Activated CD4-positive, alpha-beta T cell treated with anti-CD3 and anti-CD28 coated beads, Interleukin-2, amount 50 U/mL, for 1 hour (primary cell): ENCODE data around the gene BRD2.

Experiments
- DNase-seq: peaks from one replicate; pipeline ENCODE4 v3.0.0-alpha.2; 2020

Gene BRD2

DNA sequence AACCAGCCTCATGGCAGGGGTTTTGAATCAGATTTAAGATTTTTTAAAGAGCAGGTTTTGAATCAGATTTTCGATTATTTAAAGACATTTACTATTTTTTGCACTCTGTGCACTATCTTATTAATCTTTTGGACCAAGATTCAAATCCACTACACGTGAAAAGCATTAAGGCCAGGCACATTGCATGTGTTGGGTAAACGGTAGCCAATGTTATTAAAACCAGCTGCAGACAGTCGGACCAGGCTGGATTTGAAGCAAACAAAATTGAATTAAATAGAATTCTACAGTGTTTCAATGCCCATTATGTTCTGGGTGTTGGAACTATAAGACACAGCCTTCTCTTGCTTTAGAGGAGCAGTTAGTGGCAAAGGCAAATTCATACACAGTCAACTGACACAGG, 33.3 kb downstream of the BRD2 start:
- no peak for DNase-seq

DNA sequence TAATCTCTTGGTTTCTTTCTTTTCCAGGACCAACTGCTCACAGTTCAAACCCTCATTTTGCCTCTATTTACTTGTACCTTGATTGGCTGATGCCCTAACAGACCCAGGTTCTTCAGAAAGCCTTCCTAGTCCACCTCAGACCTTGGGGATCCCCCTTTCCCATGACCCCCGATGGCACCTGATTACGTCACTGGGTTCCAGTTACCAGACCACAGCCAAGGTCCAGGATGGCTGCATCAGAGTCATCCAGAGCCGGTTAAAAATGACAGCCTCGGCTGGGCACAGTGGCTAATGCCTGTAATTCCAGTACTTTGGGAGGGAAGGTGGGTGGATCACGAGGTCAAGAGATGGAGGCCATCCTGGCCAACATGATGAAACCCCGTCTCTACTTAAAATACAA, 36.5 kb downstream of the BRD2 start:
- no peak for DNase-seq

GRCh38 chr6:33007831-33008400, 39.5 kb downstream of the BRD2 start:
- DNase-seq, result no peak

GRCh38 chr6:33008944-33009861, 40.8 kb downstream of the BRD2 start, which contains the start of gene HLA-DOA:
Gene HLA-DOA (minus strand): TSS chr6:33009591.
- DNase-seq, result no peak

- DNase-seq, result no peak
These were observed 42.0 kb downstream of the BRD2 start for GRCh38 chr6:33010356-33010755.

GRCh38 chr6:33013608-33014007, 45.2 kb downstream of the BRD2 start:
- DNase-seq, result no peak

DNA sequence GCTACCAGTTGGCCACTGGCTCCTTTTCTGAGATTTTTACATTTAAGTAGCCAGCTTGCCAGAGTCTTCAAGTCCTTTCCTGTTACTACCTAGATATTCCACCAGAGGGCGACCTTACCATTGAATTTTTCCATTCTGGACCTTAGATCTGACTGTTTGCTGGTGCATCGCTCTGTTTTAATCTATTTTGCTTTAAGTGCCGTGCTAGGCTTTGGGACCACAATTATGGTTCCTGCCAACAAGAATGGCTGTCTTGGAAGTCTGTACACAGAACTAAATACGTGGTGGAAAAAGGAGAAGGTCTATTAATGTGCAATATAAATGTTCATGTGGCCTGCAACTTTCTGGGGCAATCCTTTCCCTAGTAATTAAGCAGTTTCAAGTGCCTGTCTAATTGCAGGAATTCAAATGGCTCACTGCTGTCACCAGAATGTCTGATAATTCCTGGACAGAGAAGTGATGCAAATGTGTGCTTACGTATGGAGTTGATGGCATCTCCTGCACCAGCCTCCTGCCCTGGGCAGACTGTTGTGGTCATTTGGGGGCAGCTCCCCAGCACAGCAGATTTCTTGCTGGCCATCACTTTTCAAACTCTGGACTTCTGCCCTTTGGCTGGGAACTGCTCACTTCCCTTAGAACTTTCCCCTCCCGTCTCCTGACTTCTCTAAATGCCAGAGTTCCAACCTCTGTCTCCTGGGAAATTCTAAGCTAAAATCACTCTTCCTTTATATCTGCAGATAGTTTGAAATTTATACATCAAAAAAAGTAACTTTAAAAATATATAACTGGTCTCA, 46.6 kb downstream of the BRD2 start:
- peak; percentile 23 for DNase-seq

GRCh38 chr6:33015798-33016197, 47.4 kb downstream of the BRD2 start:
- no peak for DNase-seq

DNA sequence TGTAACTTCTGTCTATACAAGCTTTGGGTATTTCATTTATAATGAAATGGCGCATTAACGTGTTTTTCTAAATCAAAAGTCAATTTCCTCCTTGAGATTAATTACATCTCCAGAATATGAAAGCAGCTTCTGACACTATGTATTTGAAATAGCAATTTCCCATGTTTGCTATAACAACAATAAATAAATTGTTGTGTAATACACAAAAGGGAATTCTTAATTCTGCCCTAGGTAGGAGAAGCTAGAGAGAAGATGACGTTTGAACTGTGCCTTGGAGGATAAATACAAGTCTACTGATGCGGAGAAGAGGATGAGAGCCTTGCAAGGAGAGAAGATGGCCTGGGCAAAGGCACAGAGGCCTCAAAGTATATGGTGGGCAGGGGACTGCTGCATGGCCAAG, 48.6 kb downstream of the BRD2 start:
- no peak for DNase-seq

DNA sequence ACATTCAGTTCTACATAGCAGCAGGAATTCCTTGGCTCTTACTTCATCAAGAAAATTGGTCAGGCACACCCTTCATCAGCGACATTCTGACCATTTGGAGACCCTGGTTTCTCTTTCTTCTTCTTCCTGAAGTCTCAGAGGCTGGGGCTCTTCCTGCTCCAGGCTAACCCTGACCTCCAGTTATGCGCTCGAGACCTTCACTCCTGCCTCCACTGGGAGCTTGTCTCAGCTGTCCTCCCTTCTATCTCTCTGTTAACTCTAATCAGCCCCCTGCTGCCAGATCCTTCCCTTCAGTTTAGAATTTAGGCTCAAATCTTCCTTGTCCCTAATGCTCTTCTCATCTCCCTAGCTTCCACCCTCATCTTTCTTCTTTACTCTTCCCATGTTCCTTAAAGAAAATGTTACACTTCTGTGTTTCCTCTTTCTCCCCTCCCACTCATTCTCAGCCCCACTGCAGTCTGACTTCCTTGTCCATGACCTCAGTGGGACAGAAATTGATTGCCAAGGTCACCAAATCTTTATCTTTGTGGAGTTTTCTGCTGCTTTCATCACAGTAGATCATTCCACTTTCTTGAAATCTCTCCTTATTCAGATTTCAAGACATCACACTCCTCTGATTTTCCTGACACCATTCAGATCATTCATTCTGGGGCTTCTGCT, 49.4 kb downstream of the BRD2 start:
- DNase-seq, result no peak

DNA sequence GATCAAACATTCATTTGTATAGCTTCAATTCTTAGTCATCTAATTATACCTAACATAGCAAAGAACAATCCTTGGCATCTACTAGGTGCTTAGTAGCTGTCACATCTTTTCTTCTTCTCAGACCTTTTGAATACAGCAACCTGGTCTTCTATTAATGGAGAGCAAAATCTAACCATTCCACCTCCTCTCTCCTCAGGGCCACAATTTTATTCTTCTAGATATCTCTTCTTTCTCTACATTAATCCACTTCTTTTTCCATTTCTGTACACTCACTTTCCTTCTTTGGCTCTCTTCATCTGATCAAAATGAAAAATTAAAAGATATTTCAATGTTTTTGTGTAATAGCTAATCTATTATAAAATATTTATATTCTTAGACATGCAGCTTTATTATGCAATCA, 50.0 kb downstream of the BRD2 start:
- DNase-seq, result no peak

GRCh38 chr6:33018904-33019303, 50.5 kb downstream of the BRD2 start:
- DNase-seq, result peak; percentile 22

- DNase-seq, result no peak
These were observed 51.0 kb downstream of the BRD2 start for GRCh38 chr6:33019372-33019771.

DNA sequence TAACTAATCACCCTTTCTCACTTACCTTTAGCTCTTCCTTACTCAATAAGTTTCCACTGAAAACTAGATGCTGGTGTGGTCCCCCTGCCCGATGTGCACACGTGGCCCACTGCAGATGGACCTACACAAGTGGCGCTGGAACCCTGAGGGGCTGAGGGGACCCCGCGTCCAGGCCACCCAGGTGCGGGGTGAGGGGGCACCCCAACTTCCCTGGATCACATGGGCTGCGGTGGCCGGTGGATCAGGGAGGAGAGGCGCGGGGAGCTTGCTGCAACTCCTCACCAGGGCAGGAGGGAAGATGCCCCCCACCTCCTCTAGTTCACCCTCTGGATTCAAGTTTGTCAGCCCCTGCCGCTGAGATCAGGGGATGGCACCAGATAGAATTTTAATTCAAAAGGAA, 53.5 kb downstream of the BRD2 start:
- no peak for DNase-seq

DNA sequence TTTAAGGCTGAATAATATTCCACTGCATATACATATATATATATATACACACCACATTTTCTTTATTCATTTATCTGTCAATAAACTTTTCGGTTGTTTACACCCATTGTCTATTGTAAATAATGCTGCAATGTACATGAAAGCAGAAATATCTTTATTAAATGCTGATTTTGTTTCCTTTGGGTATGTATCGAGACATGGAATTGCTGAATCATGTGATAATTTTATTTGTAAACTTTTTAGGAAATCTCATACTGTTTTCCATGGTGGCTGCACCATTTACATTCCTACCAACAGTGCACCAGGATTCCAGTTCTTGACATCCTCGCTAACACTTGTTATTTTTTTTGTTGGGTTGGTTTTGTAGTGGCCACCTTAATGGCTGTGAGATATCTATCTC, 55.1 kb downstream of the BRD2 start:
- no peak for DNase-seq

DNA sequence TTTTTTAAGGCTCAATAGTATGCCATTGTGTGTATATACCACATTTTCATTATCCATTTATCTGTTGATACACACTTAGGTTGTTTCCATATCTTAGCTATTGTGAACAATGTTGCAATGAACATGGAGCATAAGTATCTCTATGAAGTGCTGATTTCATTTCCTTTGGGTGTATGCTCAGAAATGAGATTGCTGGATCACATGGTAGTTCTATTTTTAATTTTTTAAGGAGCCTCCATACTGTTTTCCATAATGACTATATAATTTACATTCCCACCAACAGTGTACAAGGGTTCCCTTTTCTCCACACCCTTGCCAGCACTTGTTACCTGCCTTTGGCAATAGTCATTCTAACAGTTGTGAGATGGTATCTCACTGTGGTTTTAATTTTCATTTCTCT, 56.1 kb downstream of the BRD2 start:
- no peak for DNase-seq

- no peak for DNase-seq
These were observed 59.9 kb downstream of the BRD2 start for GRCh38 chr6:33028220-33028849.

GRCh38 chr6:33029328-33030184, 61.2 kb downstream of the BRD2 start:
- no peak for DNase-seq

DNA sequence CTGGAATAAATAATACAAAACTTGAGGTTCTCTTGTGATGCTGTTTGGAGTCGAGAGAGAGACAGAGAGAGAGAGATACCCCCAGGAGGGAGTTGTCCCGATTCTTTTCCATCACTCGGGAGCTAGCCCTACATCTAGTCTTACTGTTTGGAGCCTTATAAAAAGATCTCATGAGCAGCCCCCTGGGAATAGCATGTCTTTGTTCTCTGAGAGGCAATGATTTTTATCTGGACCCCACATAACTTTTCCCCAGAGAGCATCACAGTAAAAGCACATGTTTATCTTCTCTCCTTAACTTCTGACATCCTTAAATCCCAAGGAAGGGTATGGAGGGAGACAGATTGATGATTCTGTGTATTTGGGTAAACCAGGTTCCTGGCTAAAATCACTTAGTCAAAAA, 61.9 kb downstream of the BRD2 start:
- DNase-seq, result no peak
